ENCODE data around the gene SCLT1.
"Not testable (repeated sequence)": the region's sequence is repeated elsewhere in the genome, so short reads cannot be mapped to it uniquely, and the experiment has no call there.

The SCLT1 gene

DNA sequence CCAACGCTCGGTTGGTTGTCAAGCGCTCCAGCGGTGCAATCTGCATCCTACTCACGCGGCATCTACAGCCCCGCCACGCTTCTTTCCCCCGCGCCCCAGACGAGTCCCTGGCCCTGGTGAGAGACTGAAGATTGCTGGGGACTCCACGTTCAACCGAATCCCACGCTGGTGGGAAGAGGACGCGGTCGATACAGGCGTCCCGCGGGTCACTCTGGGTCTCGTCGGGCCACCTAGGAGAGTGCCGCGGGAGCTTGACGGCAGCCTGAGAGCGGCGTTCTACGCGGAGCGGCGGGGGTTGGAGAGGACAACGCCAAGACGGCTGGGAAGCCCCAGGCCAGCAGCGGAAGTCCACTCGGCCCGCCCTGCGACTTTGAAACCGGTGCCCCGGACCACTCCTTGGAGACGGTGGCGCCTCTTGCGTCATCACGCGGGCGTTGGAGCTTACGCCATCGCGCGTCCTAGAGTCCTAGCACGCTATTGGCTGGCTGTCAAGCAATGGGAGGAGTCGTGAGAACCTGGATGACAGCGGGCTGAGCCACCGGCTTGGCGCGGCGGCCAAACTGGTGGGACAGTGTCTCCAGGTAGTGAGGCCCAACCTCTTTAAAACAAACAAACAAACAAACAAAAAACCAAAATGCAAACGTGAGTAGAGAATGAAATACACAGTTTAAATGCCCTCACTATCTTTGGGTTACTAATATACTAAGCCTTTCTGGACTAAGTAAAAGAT is at the start of gene SCLT1:
TSS of gene SCLT1 (minus strand) at position 349 of the 730 bp plus-strand sequence. CDS start 436 bp downstream, outside the sequence.
- peak; percentile 98 for DNase-seq

DNA sequence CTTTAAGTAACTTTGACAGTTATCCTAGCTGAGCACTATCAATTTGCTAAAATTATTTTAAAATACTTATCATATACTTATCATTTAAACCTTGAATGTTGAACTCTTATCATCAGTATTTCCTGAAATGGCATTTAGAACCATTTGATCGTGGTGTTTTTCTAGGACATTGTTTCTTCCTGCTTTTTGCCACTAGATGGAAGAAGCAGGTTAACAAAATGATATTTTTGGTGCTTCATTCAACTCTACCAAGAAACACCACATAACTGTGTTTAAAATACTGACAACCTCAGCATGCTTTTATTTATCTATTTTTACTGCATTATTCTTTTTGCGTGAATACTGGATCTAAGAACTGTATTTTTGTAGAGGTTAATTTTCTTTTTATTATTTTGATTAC is 47.2 kb upstream of the SCLT1 start:
- DNase-seq: no peak

DNA sequence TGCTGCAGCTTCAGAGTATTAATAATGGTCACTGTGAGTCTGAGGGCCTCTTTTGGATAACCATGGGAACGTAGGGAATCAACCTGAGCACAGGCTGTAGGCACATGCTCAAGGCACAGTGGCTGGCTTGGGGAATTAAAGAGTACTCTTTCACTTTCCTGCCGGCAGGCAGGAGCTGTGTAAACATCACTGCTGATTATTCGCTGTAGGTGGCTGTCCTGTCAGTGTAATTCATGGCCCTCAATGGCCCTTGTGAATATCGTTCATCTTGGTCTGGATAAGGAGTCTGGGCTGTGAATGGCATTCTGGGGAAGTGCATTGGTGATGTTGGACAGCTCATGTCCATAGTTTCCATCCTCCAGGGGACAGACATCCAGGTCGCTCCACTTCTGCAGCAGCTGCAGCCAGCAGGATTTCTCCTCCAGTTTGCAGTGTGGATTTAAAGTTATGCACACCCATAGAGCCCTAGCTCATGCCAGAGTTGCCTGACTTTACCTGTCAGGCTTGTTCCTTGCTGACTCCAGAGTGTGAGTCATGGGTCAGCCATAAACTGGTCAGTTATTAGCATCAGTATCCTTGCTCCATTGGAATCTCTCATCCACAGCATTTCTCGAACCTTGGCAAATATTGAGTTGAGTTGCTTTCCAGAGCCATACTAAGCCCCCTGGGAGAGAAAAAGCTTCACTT is 45.6 kb upstream of the SCLT1 start:
- DNase-seq: no peak

DNA sequence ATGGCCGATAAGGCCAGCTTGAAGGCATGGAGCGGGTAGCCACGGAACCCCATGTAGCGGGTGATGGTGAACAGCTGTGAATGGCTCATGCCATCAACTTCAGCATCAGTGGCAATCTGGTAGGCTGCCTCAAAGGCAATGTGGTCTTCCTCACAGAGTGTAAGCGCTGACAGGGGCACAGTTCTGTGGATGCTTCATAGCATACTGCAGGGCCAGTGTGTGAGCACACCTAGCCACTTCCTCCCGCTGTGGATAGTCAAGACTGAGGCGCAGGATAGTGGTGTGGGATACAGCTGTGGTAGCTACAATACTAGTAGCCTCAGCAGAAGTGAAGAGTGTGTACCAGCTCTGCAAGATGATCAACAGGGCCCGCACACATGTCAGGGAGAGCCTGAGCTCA is 43.1 kb upstream of the SCLT1 start:
- no peak for DNase-seq

DNA sequence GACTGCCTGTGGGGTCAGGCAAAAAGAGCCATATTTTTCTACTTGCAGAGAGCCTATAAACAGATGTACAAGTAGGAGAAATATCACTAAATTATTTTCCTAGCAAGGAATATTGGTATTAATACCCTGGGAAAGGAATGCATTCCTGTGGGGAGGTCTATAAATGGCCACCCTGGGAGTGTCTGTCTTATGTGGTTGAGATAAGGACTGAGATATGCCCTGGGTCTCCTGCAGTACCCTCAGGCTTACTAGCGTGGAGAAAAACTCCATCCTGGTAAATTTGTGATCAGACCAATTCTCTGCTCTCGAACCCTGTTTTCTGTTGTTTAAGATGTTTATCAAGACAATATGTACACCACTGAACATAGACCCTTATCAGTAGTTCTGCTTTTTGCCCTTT is 38.0 kb upstream of the SCLT1 start:
- DNase-seq: no peak

DNA sequence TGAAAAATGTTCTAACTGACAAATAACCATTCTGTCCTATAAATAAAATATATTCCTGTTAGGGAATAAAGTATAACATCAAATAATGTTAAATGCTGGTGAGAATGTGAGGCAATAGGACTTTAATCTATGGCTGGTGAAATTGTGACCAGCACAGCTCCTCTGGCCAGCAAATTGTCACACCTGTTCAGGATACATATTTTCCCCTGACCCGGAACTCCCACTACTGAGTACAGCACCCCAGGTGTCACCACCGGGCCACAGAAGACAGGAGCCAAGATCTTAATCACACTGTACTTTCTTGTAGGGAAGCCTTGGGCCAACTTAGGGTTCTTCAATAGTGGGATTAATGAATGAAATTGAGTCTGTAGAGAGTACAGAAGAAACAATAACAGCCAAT is 35.8 kb upstream of the SCLT1 start:
- DNase-seq: no peak

DNA sequence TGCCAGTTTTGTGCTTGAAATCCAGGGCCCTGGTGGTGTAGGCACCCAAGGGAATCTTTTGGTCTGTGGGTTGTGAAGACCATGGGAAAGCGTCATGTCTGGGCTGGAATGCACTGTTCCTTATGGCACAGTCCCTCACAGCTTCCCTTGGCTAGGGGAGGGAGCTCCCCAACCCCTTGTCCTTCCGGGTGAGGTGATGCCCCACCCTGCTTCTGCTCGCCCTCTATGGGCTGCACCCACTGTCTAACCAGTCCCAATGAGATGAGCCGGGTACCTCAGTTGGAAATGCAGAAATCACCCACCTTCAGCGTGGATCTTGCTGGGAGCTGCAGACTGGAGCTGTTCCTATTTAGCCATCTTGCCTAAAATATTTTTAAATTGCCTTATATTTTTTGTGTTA is 33.3 kb upstream of the SCLT1 start:
- DNase-seq: not testable (repeated sequence)

DNA sequence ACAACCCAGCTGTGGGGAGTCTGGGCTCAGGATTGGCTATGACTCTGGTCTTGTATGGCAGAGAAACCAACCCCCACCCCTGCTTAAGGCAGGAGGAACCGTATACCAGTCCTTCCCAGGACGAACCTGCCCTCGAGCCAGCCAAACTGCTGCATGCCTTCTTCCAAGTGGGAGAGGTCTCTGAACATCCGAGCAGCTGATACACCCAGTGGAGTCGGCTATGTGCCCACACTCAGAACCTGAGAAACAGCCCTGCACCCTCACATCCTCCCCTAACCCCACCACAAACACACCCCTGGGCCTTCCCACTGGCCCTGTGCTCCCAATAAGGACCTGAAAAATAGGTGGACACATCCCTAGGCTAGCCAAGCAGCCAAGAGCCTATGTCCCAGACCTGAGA is 24.4 kb upstream of the SCLT1 start:
- DNase-seq: no peak

DNA sequence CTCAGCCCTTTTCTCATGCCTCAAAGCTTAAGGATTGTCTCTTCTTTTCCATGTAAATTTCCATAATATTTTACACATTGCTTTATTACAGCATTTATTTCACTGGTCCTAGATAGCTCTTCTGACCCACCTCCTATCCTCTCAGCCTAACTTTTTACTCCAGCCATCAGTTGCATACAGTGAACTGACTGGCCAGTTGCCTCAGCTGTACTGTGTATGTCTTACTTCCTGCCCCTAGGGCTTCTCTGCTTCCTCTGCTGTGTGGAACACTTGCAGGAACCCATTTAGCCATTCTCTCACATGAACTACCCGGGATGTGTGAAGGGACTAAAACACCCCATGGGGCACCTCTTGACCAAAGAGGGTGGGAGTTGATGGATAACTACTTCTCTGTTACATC is 20.6 kb upstream of the SCLT1 start:
- DNase-seq: no peak

DNA sequence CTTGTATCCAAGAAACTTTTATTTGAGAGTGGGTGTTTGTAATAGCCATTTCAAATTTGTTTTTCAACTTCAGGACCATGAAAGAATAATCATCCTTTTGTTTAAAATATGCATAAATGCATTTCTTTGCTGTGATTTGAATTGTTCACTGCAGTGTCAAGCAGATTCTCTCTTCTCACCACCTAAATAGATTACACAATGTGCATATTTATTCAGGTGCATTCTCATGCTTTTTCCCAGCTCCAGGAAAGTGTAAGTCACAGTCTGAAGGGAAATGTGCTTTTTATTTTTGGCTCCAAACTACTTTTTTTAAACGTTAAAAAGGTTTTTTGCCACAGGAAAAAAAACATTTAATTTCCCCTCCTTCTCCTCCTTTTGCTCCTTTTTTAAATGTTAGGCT is 20.1 kb upstream of the SCLT1 start:
- DNase-seq: no peak

DNA sequence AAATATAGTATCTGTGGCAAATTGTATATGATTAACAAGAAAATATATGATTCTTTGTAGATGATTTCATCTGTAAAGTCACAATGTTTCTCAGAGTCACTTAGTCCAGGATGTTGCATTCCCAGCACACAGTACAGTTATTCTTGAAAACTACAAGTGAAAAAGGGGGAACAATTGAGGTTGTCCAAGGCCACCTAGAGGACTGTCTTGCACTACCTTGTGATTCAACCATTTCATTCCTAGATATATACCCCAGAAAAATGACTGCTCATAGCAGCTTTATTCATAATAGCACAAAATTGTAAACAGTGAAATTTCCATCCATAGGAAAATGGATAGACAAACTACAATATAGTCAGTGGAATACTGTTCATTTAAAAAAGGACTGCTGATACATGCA is 18.6 kb upstream of the SCLT1 start:
- no peak for DNase-seq

DNA sequence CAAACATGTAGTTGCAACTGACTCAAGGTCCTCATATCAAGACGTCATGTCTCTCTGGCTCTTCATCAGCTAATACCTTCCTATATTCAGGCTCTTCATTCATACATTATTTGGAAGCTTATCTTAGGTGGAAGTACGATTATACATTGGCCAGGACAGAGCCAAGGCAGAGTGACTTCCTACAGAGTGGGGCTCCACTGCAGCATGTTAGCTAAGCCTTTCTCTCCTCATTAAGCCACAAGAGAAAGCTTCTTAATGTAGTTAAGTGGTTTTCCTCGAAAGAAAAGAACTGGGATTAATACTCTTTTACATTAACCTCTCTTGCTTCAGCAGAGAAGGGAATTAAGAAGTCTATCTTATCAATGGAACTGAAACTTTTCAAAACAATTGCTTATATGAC is 17.6 kb upstream of the SCLT1 start:
- DNase-seq: no peak

DNA sequence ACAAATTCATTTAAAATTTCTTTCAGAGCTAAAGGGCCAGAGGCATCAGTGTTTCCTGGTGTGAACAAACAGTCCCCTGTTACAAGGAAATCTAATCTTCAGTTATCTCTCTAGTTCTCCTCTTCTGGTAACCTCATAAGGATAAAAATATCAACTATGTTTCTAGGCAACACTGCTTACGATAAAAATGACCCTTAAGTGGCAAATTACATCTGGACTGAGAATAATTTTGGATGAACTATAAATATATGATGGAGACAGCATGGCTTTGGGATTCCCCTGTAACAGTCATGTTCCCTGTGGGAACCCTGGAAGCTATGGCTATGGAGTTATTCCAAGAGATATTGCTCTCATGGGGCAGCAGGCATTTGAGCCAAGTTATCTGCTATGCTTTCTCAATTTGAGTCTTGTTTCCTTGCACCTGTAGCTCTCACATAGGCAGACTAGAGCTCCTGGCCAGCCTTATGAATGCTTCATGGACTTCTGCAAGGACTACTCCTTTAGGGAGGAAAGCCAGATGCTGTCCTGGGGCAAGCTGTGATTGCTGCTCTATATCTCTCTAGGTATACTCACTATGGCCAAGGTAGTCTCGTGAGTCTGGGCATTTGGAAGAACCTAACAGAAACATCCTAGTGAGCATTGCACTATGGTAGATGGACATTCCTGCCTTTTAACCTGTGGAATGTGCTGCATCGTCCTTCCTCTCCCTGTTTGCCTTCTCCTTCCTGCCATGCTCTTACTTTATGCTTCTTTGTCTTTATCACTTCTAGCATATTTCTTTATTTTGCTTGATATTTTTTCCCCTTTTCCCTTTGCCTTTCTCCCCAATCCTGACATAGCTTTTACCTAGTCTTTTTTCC is 16.9 kb upstream of the SCLT1 start:
- DNase-seq: no peak

DNA sequence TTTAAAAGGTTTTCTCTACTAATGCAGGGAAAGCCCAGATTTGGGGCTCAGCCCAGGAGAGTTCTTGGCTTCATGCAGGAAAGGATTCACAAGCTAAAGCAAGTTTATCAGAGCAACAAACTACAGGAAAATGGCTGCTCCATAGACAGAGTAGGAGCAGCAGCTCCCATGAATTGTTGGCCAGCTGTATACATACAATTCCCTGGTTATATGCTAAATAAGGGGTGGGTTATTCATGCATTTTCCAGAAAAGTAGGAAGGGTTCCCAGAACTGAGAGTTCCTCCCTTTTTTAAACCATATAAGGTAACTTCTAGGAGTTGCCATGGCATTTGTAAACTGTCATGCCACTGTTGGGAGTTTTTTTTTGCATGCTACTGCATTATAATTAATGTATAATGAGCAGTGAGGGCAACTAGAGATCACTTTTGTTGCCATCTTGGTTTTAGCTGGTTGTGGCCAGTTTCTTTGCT is 5.2 kb upstream of the SCLT1 start:
- DNase-seq: no peak

DNA sequence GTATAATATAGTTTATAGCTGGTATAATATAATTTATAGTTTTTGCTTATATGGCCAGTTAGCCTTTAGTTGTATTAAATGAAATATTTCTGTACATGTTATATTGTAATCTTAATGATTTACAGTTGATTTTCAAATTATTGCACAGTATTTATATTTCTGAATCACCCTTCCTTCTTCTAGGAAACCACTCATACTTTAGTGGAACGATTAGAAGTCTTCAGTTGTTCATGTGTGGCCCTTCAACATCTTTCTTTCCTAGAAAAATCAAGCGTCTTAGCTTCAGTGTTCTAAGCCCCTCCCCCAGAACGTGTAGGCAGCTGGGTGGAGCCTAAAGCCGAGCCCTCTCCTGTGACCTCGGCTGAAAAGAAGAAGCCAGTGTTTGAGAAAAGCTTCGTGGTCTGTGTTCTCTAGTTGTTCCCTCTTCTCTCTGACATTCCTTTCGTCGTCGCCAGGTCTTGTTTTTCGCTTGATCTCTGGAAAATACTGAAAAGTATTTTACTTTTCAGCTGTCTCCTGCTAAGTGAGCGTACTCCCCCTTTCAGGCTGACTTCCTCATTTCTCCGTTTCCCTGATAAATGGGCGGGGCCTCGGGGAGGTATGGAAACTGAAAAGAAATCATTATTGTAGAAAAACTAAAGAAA is 2.6 kb upstream of the SCLT1 start, which contains the start of gene C4orf33:
TSS of gene C4orf33 (plus strand) at position 342 of the 644 bp plus-strand sequence. CDS start 6,459 bp downstream, outside the sequence.
- DNase-seq: peak; percentile 62

DNA sequence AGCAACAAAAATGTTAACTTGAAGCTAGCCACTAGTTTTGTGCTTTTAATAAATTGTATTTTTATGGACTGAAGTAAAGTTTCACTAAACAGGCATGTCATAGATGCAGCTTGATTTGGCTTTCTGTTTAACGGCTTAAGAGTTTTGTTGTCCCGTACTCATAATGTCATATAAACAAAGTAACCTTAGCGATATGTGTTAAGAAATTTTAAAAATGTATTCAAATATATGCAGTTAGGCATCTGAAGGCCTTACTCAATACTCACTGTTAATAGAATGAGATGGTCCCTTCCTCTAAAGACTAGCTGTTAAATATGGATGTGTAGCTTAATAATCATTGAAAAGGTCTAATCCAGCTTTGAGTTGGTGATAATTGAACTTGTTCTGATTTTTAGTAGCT is 1.0 kb upstream of the SCLT1 start:
- DNase-seq: no peak

DNA sequence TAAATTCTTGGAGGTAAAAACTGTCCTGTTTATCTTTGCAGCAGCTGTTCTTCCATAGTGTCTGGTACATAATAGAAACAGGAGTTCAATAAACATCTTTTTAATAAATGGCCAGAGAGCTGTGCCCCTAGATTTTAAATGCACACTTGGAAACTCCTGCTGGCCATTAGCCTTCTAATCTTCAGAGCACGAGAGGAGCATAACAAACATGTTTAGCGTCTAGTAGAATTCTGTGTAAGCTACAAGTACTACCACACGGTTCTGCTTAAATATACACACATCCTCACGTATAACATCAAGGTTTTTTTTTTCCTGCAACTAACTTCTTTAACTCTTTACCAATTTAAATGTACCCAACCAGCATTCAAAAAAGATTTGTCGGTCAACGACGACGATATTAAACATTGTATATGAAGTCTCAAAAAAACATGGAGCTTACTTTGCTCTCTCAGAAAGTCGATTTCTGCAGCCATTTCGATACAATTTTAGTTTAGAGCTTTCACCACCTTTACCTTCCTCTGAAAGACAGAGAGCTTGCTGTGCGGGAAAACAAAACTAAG is 628 bp downstream of the SCLT1 start:
- DNase-seq: peak; percentile 4

DNA sequence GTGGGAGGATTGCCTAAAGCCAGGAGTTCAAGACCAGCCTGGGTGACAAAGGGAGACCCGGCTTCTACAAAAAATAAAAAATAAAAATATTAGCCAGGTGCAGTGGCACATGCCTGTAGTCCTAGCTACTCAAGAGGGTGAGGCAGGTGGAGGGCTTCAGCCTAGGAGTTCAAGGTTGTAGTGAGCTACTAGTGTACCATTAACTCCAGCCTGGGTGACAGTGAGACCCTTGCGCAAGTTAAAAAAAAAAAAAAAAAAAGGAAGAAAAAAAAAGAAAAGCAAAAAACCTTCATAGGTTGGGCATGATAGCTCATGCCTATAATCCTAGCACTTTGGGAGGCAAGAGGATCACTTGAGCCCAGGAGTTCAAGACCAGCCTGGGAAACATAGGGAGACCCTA is 5.8 kb downstream of the SCLT1 start:
- DNase-seq: no peak

DNA sequence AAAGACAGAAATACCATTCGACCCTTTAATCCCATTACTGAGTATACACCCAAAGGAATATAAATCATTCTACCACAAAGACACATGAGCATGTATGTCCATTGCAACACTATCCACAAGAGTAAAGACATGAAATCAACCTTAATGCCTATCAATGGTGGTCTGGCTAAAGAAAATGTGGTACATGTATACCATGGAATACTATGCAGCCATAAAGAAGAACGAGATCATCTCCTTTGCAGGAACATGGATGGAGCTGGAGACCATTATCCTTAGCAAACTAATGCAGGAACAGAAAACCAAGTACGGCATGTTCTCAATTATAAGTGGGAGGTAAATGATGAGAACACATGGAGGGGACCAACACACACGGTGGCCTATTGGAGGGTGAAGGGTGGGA is 7.9 kb downstream of the SCLT1 start:
- DNase-seq: no peak

DNA sequence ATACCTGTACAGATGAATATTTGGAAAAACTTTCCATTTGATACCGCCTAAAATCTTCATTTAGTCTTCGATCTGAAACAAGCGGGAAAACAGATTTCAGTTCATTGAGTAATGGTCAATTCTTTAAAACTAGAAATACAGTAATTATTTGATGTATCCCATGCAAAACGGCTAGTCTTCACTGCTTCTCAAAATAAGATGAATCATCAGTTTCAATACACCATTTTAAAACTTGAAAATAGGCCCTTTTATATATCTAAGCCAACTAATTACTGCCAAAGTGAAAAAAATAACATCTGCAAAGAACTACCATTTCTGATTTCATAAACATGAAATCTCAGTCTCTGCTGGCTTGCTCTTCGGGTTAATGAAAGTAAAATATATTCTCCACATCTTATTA is 11.0 kb downstream of the SCLT1 start:
- no peak for DNase-seq

DNA sequence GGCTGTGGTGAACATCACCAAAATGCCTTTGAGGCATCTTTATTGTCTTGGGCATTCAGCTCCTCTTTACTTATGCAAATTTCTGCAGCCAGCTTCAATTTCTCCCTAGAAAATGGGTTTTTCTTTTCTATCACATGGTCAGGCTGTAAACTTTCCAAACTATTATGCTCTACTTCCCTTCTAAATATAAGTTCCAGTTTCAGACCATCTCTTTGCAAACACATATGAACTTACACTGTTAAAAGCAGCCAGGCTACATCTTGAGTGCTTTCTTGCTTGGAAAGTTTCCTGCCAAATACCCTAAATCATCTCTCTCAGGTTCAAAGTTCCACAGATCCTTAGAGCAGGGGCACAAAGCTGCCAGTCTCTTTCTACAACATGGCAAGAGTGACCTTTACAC is 13.2 kb downstream of the SCLT1 start:
- DNase-seq: no peak

DNA sequence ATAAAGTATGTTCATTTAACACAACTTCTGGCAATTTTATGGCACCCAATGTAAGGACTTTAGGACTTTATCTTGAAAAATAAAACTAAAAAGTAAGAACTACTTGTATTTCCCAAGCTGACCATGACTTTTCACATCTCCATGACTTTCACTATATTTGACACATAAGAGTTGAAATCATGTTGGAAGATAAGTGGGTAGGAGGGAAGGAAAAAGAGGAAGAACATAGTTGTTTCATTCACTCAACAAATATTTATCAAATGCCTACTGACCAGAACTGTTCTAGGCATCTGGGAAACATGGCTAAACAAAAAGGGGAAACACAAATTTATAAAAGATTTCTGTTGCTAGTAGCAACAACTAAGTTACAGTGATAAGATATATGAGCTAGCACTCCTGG is 16.0 kb downstream of the SCLT1 start:
- DNase-seq: no peak

DNA sequence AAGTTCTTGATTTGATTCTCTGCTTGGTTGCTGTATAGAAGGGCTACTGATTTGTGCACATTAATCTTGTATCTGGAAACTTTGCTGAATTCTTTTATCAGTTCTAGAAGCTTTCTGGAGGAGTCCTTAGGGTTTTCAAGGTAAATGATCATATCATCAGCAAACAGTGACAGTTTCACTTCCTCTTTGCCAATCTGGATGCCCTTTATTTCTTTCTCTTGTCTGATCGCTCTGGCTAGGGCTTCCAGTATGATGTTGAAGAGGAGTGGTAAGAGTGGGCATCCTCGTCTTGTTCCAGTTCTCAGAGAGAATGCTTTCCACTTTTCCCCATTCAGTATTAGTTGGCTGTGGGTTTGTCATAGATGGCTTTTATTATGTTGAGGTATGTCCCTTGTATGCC is 23.8 kb downstream of the SCLT1 start:
- not testable (repeated sequence) for DNase-seq

Data from fibroblast of skin of right quadriceps (primary cell).